Activated CD4-positive, alpha-beta T cell treated with anti-CD3 and anti-CD28 coated beads, Interleukin-2, amount 50 U/mL, for 1 hour (primary cell): ENCODE measurements around the gene ART4.

Source experiments
- DNase-seq: peaks from one replicate; pipeline ENCODE4 v3.0.0-alpha.2; 2020

The ART4 gene

DNA sequence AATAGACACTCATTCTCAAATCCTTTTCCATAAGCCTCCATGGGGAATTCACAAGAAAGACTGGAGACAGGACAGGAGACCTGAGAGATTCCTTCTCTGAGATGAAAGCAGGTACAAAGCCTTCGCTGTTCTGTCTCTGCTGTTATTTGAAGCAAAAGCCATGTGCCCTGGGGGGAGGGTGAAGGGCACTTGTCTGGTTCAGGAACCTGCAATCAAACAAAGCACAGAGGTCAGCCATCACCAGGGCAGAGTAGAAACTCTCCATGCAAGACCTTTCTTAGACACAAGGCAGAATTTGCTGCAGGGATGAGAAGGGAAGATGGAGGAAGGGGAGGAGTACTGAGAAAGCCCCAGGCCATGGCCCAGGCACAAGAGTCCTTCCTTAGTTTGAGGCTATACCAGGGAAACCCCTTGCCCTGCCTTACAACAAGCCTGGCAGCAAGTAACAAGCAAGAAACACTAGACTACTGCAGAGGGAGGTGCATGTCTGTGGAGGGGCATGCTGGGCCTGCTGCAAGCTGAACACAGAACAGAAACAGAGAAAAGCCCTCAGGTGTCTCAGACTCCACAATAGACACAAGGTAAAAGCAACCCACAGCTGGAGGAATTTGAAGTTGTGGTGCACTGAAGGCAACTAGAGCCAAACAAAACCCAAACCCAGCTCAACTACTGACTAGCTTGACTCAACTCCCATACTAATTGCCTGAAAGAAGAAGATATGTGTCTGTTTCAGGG lies 7.8 kb upstream of the ART4 start:
- no peak for DNase-seq

DNA sequence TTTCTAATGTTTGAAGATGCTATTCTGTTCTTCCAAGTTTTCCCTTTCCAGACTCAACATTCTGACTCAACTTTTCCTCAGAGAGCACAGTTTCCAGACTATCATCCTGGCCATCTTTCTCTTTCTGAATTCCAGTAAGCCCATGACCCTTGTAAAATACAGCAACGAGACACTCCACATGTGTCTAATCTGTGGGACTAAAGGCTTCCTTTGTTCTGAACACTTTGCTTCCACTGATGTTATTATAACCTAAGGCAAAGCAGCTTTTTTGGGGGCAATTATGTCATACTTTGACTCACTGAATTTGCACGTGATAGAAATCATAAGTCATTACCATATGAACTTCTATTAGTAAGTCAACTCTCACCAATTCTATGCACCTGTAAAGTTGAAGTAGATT lies 6.3 kb upstream of the ART4 start:
- no peak for DNase-seq

DNA sequence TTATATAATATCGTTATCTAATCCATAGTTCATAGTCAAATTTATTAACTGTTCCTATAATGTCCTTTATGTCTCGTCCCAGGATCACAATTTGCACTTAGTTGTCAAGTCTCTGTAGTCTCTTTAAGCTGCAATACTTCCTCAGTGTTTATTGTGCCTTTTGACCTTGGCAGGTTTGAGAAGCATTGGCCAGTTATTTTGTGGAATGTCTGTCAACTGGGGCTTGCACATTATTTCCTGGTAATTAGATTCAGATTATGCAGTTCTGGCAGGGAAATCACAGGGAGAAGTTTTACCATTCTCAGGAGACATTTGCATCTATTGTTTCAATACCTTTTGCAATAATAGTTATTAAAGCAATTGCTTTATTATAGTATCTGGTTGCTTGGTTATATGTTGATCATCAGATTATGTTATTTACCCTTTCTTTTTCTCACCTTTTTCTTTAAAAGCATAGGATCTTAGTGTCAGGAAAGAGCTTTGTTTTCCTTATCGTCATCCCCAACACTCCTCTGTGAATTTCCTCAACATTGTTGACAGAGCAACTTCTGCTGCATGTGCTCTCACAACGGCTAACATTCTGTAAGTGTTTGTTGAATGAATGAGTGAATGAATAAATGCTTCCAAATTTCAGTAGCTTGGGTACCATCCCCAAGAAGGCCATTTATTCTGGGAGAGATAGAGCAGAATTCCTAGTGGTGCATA lies 3.7 kb upstream of the ART4 start:
- no peak for DNase-seq

DNA sequence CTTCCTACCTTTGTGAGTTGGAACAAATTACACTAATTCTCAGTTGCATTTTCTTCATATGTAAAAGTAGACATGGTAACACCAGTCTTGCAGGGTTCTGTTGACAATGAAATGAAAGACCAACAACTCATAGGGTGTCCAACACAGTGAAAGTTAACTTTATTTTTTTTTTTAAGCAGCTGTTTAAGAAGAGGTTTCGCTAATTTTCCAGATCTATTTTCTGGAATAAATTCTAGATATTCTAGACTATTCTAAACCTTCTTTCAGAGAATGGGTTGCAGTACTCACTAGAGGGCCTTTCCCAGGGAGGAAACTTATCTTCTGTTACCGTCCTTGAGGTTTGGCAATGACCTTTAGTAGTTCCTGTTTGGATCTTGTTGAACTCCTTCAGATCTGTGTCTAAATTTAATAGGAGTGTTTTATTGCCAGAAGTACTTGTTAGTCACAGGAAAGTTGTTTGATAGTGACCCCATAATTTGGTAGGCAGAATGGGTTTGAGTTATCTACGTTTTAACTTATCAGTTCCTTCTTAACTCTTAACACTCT lies 2.8 kb upstream of the ART4 start:
- DNase-seq, result no peak

DNA sequence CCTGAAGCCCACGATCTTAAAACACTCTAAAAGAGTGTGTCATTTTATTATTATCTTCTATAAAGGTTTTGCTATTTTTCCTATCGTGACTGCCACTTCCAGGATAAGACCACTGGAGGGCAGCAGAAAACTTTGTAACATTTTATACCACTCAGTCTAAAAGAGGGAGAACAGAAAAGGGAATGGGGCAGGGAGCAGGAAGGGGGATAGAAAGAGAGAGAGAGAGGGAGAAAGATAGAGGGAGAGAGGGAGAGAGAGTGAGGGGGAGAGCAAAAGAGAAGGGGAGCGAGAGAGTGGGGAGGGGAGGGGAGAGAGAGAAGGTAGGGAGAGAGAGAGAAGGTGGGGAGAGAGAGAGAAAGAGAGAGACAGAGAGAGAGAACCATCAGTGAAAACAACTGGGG lies 2.0 kb upstream of the ART4 start:
- DNase-seq, result peak; percentile 35

DNA sequence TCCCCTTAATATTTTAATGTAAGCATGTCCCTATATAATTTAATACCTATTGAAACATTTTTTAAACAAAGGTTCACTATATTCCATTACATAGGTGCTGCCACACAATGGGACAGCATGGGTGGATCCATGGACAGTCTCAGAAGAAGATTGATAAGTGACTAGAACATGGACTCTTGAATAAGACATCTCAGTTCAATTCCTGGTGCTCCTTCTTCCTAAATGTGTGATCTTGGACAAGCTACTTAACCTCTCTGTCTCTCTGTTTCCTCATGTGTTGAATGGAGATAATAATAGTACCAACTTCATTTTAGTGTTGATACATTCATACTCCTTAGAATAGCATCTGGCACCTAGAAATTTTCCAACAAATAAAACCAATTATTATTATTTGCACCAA lies 1.1 kb upstream of the ART4 start:
- DNase-seq, result no peak

DNA sequence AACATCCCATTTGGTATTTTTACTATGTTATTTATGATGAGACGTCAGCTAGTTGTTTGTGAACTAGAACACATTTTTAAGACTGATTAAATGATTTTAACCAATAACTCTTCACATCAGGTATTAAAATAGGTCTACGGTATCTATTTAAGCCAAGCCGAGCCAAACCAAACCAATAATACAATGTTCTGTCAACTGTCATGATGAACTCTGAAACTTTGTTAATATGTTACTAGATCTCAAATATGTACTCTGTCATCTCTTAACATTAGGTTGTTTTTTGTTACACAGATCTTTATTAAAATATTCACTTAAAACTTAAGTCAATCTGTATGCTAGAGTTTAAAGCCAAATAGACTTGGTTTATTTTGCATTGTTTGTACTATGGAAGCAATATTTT lies 1.0 kb downstream of the ART4 start:
- no peak for DNase-seq

DNA sequence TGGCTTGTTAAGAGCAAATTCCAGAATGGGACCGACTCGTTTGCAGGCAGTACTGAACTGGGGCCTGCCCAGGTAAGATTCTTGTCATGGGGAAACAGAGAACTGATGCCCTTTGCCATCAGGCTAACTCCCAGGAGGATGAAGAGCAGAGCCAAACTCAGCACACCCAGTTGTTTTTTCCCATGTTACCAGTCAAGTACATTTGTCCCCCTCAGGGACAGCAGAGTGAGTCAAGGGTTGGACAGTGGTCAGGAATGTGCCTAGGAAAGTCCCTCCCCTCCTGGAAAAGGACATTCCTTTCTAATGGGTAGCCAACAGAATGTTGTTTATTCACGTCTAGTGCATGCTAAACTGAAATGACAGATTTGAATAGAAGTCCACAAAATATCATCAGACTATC lies 1.6 kb downstream of the ART4 start:
- DNase-seq, result no peak

DNA sequence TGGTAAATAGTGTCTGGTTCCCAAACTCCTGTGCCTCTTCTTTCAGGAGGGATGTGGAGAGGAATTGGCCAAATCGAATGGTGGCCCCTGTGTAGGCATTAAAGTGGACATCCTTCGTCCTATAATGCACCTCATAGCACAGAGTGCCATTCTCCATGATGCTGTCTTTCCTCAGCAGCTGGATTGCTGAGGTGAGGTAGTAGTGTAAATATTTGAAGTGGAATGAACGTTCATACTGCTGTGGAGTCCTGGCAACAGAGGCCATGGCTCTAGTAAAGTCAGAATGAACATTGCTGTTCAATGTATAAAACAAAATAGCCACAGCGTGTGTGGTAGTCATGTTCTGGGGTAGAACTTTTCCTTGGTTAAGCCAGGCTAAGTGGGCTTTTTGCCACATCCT lies 2.7 kb downstream of the ART4 start:
- no peak for DNase-seq

DNA sequence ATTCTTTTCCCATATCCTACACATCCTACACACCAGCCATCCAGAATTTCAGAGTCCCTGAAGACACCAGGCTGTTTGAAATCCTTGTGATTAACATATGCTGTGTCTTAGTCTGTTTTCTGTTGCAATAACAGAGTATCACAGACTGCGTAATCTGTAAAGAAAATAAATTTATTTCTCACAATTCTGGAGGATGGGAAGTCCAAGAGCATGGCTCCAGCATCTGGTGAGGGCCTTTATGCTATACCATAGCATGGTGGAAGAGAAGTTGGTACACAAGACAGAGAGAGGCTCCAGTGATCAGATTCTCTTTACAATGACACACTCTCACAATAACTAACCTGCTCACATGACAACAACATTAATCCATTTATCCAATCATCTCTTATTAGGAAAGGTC lies 4.1 kb downstream of the ART4 start:
- no peak for DNase-seq

DNA sequence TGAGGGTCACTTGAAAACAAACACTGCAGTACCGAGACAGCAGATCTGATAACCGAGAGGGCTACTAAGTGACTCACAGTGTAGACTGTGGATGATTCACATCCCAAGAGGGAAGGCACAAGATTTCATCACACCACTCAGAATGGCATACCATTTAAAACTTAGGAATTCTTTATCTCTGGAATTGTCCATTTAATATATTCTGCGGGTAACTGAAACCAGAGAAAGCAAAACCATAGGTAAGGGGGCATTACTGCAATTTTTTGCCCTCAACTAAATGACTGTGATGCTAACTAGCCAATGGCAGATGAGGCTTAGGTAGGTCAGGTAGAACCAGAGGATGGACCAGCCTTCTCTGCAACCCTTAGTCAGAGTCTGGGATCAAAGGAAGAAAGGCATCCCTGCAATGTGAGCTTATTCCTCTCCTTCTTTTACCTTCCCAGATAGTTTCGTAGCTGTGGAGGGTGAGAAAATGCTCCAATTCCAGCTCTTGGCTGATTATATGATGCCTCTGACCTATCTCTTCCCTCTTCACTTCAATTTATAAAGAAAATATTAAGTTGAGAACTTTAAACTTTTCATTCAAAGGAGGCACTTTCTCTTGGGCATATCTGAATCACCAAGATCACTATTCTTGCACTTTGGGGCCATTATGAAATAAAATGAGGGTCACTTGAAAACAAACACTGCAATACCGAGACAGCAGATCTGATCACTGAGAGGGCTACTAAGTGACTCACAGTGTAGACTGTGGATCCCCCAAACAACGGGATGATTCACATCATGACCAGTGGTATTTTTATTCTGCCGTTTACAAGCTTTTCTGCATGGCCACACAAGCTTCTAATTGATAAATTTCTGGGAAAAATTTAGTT lies 6.8 kb downstream of the ART4 start:
- DNase-seq, result no peak

DNA sequence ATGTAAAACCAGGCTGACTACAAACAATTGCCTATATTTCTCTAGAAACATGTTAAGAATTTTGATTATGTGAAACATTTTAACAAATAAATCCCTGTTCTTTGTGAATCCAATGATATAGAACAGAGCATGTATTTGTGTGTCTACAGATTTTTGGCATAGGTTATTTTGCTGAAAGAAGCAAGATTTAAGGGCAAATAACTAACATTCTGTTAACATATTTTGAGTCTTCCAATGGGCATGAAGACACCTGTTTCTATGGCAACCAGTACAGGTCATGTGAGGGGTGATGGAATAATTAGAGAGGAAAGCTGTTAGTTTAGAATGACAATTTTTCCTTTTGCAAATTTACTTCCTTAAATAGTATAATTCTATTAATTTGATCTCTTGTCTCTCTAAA lies 8.8 kb downstream of the ART4 start:
- no peak for DNase-seq

DNA sequence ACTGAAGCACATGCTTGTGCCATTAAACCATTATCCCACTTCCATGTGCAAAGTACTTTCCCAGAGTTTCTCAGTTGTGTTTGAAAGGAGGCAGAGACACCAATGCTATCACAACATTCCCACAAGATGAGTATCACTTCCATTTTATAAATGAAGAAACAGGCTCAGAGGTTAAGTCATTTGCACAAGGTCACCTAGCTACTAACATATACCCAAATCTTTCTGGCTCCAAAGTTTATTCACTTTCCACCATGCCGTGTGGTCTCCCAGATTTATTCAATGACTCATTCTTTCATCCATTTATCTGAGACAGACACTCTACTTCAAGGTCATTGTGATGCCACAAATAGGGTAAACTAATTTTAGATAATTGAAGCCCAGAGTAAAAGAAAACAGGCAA lies 9.4 kb downstream of the ART4 start:
- DNase-seq, result no peak

DNA sequence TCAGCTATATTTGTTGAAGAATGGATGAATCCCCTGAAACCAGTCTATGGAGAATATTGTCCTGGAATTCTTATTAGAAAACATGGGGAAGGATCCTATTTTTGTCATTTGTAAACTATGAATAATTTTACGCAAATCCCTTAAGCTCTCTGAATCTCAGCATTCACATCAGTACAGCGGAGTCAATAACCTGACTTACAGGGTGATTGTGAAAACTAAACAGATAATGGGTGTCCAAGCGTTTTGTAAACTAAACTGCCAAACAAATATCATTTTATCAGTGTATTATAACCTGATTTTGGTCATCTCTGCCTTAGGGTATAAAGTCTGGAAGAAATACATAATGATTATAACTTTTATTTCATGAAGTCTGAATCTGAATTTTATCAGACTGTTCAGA lies 10.0 kb downstream of the ART4 start:
- DNase-seq, result no peak

DNA sequence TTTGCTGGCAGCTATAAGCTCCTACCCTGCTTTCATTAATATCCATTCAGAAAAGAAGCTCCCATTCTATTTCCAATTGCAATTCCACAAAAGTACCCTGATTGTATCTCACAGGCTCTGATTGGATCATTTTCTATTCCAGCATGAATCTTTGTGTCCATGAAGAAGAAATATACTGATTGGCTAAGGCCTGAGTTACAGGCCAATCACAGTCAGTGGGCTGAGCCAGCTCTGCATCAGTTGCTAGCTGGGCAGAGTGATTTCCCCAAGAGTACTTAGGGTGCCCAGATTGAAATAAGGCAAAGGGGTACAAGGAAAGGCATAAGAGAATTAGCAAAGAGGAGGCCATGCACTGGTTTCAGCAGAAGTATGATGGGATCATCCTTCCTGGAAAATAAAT lies 14.4 kb downstream of the ART4 start:
- DNase-seq, result no peak

DNA sequence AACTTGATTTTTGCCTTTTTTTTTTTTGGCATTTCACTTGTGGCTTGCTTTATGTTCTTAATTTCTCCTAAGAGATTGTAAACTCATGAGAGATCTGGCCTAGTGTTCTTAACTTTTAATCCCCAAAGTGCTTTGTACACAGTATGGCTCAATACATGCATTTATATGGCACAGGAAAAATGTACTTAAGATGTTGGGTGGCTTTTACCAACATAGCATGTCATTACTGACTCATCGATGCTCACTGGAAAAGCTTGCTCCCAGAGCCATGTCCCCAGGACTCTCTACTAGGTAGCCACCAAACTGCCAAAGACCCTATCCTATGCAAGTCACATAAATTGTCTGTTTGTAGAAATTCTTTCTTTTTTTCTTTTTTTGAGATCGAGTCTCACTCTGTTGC lies 16.3 kb downstream of the ART4 start:
- no peak for DNase-seq

DNA sequence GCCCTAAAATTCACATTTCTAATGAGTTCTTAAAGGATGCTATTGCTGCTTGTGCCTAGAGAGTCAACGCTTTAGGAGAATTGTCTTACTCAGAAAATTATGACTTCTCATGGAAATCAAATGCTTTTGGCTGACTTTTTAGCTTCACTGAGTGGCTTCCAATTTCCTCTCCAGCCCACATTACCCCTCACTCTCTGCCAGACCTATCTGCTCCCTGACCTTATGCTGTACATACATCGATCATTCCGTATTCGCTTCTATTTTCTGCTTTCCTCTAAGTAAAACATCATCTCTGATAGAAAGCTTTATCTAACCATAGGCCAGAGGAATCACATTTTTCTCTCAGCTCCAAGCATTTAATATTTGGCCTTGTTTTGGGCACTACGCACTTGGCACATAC lies 16.8 kb downstream of the ART4 start:
- no peak for DNase-seq

DNA sequence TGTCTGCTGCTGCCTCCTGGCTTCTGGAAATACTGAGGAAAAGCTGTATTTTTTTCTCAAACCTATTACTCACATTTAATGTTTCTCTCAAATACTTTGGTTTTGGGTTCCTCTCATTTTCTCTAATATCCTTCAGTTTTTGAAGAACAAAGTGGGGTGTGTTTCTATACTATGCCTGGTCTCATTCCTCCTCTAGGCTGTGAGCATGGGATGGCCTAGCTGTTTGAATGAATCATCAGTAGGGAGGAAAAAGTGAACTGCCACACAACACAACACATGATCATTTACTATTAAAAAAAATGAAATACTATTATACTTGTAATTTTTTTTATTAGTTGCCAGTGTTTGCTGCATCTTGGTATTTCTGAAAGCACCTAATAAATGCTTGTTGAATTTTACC lies 18.1 kb downstream of the ART4 start:
- DNase-seq, result no peak

DNA sequence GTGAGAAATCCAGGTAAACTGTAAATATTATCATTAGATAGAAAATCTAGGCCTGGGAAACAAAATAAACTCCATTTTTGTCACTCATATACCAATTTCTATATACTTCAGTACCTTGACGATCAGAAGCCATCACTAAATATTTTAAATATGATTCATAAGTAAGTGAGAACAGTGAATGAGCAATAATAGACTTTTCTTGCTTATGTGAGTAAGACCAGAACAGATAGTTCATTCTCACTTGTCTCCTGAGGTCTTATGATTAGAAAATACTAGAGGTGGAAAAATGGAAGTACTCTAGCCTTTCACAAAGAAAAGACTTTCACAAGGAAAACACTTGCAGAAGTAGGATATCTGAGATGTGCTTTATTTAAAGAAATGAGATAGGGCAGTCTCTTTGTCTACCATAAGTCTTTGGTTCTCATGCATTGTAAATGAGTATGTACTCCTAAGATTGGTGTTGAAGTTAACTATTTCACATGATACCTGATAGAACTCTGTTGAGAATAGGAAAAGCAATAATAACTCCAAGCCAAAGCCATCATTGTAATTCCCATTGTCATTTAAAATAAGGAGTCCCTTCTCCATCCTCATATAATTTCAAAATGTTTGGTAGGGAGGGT lies 19.2 kb downstream of the ART4 start:
- DNase-seq, result no peak

DNA sequence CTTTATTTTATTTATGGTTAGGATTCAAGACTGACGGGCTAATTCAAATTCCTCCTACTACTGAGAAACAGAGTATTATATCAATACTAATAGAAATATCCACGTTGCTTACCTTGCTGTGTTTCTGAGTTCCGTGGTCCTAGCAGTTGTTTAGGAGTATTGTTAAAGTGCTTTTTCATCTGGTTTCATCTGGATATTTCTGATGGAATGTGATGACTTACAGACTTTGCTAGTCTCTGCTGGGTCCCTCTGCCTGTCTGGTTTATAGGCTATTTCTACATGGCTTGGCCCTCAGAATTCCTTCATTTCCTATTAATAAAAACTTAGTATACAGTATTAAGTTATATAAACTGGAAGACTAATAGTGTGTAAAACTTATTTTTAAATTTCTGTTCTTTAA lies 29.3 kb downstream of the ART4 start, which contains the start of gene SMCO3:
TSS of gene SMCO3 (minus strand) at position 169 of the 400 bp plus-strand sequence. CDS start 7,502 bp downstream, outside the sequence.
- no peak for DNase-seq

DNA sequence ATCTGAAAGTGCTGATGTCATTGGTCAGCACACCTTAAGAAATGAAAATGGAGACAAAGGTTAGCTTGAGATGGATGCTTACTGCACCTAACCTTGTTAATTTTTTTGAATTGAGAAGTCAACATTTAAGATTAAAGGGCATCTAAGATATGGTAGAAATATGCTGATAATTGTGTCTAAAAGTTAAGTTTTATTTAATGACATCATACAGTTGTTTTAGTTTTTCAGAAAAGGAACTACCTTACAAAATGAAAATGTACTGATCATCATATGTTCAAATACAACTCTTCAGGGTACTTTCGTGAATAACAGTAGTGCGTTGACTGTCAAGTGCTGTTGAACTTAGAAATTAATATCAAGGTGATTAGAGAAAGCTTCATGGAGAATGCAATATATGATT lies 31.8 kb downstream of the ART4 start:
- no peak for DNase-seq

DNA sequence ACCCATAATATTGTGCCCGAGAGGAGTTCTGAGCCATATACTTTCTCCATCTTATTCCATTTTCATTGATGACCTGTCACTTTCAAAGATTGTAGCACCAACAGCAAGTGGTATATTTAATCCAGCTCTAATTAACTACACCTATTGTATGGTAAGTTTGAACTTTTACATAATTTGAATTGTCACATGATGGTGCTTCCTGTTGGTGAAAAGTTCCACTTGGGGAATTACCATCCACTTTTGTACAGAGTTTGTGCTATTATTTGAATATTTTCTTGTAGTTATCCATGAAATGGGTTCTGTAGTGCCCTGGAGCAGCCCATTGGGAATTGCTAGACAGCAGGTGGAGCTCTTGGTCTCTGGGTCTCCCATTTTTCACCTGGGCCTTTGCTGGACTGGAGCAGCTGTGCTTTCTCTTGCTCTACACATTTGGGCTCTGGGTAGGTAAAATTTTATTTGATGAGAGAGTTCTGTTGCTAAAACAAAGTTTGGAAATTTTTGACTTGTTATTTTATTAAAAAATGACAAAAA lies 32.3 kb downstream of the ART4 start:
- no peak for DNase-seq
